ENCODE results near the gene SUMF2.
"Not testable (repeated sequence)": the region's sequence is repeated elsewhere in the genome, so short reads cannot be mapped to it uniquely, and the experiment has no call there.

SUMF2 gene

GRCh38 chr7:56063500-56063881 lies 595 bp upstream of the SUMF2 start:
- no peak for DNase-seq (ENCODE audit: low spot score)

- not testable (repeated sequence) for DNase-seq (ENCODE audit: low spot score)
Observed at GRCh38 chr7:56066376-56066775, 2.3 kb downstream of the SUMF2 start.

DNA sequence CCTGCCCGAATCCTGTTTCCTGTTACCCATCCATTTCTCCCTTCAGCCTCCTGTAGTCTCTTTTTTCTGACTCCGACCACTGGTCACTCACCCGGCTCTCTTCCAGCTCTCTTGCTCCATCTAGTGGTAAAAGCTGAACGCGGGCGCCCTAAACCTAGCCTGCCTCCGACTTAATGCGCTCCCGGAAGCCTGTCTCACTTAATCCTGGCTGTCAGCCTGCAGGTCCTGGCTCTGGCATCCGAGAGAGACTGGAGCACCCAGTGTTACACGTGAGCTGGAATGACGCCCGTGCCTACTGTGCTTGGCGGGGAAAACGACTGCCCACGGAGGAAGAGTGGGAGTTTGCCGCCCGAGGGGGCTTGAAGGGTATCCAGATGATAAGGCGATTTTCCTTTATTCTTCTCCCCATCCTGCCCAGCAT lies 10.3 kb downstream of the SUMF2 start:
- DNase-seq (ENCODE audit: low spot score), result peak; percentile 77

- DNase-seq (ENCODE audit: low spot score), result no peak
Observed at GRCh38 chr7:56077681-56078080, 13.6 kb downstream of the SUMF2 start.

DNA sequence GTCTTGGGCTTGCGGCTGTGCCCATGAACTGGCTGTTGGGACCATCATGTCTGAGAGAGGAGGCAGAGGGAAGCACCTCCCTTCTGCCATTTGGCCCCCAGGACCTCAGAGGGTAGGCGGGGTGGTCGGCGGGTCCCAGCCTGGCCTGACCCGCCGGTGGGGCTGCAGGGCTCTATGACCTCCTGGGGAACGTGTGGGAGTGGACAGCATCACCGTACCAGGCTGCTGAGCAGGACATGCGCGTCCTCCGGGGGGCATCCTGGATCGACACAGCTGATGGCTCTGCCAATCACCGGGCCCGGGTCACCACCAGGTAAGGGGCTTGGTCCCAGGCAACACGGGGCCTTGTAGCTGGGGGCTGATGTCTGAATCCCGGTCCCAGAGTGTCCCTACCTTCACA lies 14.1 kb downstream of the SUMF2 start:
- no peak for DNase-seq (ENCODE audit: low spot score)

GRCh38 chr7:56079450-56080185 lies 15.5 kb downstream of the SUMF2 start:
- DNase-seq (ENCODE audit: low spot score), result no peak

GRCh38 chr7:56080726-56081435 lies 16.8 kb downstream of the SUMF2 start:
- DNase-seq (ENCODE audit: low spot score), result not testable (repeated sequence)

- DNase-seq (ENCODE audit: low spot score), result no peak
Observed at GRCh38 chr7:56081626-56082340, 17.7 kb downstream of the SUMF2 start.

- DNase-seq (ENCODE audit: low spot score), result no peak
Observed at GRCh38 chr7:56083150-56083785, 19.2 kb downstream of the SUMF2 start.

DNA sequence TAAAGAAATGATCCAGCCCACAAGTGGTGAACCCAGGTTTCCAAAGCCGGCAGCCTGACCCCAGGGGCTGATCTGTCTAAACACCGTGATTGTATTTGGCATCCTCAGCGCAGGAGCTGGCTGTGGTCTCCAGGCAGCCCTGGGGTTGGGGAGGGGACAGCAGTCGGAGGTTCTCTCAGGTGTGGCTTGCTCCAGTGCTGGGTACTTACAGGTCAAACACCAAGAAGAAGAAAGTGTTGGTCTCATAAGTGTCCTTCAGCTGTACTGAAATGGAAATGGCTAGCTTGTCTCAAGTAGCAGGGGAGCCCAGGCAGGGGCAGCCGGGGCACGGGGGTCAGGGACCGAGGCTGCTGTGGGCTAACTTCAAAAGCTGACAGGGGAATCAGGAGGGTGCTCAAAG lies 22.7 kb downstream of the SUMF2 start:
- DNase-seq (ENCODE audit: low spot score), result no peak

DNA sequence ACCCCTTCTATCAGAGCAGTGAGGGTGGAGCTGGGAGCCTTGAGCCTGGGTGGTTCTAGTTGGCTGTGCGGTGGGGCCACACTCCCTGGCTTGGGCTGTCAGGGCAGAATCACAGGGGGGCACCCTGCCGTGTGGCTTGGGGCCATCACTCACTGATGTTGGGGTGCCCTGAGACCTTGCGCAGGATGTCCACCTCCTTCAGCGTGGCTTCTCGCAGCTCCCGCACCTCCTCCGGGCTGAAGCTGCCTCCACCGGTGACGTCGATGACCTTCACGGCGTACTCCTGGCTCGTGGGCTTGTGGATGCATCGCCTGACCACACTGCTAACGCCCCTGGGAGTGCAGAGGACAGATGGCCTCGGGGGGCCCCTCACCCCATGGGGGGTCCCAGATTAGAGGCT lies 23.4 kb downstream of the SUMF2 start:
- no peak for DNase-seq (ENCODE audit: low spot score)

GRCh38 chr7:56091591-56091990 lies 27.5 kb downstream of the SUMF2 start:
- no peak for DNase-seq (ENCODE audit: low spot score)

DNA sequence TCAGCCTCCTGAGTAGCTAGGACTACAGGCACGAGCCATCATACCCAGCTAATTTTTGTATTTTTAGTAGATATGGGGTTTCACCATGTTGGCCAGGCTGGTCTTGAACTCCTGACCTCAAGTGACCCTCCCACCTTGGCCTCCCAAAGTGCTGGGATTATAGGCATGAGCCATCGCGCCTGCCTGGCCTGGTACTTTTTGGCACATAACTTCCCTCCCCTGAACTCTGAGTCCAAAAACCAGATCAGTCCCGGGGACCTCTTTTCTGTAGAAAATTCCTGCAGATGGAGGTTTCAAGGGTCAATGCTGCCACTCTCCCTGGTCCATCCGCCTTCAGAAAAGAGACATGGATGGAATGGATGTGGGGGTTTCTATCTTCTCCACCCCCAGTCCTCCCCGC lies 28.3 kb downstream of the SUMF2 start:
- DNase-seq (ENCODE audit: low spot score), result not testable (repeated sequence)

DNA sequence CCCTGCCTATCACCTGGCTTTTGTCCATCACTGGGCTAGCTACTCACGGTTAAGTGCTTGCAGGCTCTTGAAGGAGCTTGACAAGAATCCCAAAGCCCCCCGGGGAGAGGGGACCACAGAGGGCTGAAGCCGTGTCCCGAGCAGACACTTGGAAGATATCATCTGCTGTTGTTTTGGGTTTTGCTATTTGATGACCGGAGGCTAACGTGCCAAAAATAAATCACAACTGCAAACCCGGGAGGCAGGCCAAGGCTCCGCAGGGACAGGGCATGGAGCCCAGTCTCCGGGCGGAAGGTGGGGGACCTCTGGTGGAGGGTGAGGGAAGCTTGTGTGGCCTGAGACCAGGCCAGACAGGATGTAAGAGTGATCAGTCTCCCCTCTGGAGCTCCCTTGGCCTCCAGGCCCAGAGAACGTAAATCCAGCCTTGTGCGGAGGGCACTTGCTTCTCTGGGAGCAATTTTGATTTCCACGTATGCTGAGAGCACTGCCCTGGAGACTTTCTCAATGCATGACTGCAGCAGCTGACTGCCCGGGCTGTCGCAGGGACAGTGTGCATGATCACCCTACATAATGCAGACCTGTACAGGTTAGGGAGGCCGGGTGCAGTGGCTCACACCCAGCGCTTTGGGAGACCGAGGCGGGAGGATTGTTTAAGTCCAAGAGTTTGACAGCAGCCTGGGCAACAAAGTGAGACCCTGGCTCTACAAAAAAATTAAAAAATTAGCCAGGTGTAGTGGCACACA lies 28.9 kb downstream of the SUMF2 start, which contains the start of gene PHKG1:
PHKG1 (minus strand) TSS at position 164 of the 743 bp plus-strand sequence. CDS start 4,011 bp downstream, outside the sequence.
- DNase-seq (ENCODE audit: low spot score), result peak; percentile 82

DNA sequence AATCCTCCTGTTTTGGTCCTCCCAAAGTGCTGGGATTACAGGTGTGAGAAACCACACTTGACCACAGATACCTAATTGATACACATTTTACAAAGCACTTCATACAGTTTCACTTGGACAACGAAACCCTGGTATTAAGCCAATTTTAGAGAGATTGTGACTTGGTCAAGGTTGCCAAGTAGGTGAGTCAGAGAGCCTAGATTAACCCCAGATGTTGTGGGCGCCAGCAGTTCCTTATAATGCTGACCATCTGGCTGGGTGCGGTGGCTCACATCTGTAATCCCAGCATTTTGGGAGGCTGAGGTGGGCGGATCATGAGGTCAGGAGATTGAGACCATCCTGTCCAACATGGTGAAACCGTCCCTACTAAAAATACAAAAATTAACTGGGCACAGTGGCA lies 33.6 kb downstream of the SUMF2 start:
- no peak for DNase-seq (ENCODE audit: low spot score)

DNA sequence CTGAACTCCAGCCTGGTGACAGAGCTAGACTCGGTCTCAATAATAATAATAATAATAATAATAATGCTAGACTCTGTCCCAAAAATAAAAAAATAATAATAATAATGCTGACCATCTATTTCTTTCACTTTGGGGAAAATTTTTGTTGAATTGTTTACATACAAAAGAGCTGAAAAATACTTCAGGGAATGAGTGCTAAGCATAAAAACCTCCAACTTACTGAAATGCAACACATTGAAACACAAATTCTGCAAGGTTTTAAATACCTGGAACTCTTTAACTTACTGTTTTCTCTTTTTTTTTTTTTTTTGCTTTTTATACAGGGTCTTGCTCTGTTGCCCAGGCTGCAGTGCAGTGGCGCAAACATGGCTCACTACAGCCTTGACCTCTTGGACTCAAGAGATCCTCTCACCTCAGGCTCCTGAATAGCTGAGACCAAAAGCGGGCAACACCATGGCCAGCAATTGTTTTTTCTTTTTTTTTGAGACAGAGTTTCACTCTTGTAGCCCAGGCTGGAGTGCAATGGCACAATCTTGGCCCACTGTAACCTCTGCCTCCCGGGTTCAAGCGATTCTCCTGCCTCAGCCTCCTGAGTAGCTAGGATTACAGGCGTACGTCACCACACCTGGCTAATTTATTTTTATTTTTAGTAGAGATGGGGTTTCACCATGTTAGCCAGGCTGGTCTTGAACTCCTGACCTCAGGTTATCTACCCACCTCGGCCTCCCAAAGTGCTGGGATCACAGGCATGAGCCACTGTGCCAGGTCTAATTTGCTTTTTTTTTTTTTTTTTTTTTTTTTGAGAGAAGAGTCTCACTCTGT lies 34.3 kb downstream of the SUMF2 start:
- not testable (repeated sequence) for DNase-seq (ENCODE audit: low spot score)

DNA sequence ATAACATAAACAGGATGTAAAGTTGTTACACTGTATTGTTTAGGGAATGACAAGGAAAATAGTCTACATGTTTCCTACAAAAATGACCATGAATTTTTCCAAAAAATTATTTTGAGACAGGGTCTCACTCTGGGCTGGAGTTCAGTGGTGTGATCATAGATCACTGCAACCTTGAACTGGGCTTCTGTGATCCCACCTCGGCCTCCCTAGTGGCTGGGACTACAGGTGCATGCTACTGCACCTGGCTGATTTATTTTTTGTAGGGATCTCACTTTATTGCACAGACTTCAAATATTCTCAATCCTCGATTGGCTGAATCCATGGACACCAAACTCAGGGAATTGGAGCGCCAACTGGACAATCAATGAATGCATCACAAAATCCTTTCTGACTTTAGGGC lies 35.6 kb downstream of the SUMF2 start:
- no peak for DNase-seq (ENCODE audit: low spot score)

DNA sequence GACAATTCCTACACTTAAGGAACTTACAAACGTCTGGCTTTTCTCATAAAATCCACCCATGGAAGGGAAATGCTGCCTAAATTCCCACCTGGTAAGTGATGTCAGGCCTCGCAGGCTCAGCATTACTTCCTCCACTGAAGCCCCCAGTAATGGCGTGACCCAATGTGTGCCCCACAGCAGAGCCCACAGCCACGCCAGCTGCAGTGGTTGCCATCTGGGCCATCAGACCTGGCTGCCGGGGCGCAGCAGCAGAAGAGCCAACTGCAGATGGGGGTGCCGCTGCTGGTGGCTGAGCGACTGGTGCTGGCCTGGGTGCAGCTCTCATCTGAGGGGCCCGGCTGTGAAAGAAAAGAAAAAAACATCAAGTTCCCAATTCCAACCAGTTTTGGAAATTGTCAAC lies 40.1 kb downstream of the SUMF2 start:
- DNase-seq (ENCODE audit: low spot score), result not testable (repeated sequence)

DNA sequence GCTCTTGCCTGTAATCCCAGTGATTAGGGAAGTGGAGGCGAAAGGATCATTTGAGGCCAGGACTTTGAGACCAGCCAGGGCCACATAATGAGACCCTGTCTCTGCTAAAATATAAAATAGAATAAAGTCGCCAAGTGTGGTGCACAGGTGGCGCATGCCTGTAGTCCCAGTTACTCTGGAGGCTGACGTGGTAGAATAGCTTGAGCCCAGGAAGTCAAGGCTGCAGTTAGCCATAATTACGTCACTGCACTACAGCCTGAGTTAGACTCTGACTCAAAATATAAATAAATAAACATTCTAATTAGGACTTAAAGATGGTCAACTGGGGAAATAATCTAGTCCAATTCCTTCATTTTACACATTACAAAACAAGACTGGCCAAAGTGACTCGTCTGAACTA lies 41.4 kb downstream of the SUMF2 start:
- DNase-seq (ENCODE audit: low spot score), result no peak

All from COLO829 (cell line).